Measurements from ENCODE around the gene TVP23C.

- TF ChIP-seq CTCF (IDR thresholded peaks at IDR 0.05; ENCODE audit: poor library complexity) (no peak), EZH2 (IDR thresholded peaks at IDR 0.05; ENCODE audit: borderline replicate concordance) (no peak), EZH2phosphoT487 (IDR thresholded peaks at IDR 0.05; ENCODE audit: low read depth, severe bottlenecking, unreplicated experiment) (no peak)
Observed at GRCh38 chr17:15475631-15476354, 87.5 kb downstream of the TVP23C start.
